HCT116 (cell line): ENCODE measurements around the gene INS. TPM values are rescaled to one million over a fixed set of nuclear protein-coding genes. Genes with fewer than 3 reads are reported as not detected.

Experiments used
- ATAC-seq: fragments of 200-7000 bp; cut with Tn5 transposase; 2 replicates; pipeline ENCODE4 v1.9.1; 2020; ENCODE audit warnings: mild to moderate bottlenecking, moderate library complexity
- BruUV-seq: library from RNA; stranded (reverse); fragments of 400-500 nt; replicated peaks from 2 replicates; lab custom pipeline; 2021; lab: Mats Ljungman, UMichigan
- CTCF ChIA-PET: fragments of 300-600 bp; sonication (Branson Sonifier 250); formaldehyde crosslinking; loops from one replicate; lab custom pipeline; 2021; ENCODE audit warnings: antibody characterized with exemption; lab: Charles Lee
- POLR2A ChIA-PET: fragments of 300-600, 350-600 bp; sonication (Branson Sonifier 250); formaldehyde crosslinking; loops from one replicate; lab custom pipeline; 2021; ENCODE audit warnings: antibody characterized with exemption; lab: Charles Lee
- RAD21 ChIA-PET, 2 experiments: fragments of 300-600 bp; sonication (Branson Sonifier 250); formaldehyde crosslinking; loops; one replicate each; lab custom pipeline; 2023; ENCODE audit warnings: low total read pairs in 2 of 2; ENCODE audit not compliant: uncharacterized antibody in 2 of 2, unreplicated experiment in 2 of 2, low non-redundant PET in 1 of 2; lab: Charles Lee
- DNase-seq: peaks from one replicate; pipeline ENCODE4 v3.0.0-alpha.2; 2010; ENCODE audit warnings: low read depth, low spot score
- H2AFZ ChIP-seq: fragments of 200-600 bp; shearing (Covaris generic), sonication (generic); 2 replicates; pipeline ENCODE4 v1.6.1; 2017; ENCODE audit warnings: low read depth, mixed run types, mixed read lengths, antibody characterized with exemption, low read length; ENCODE audit not compliant: poor library complexity, severe bottlenecking
- H3K27ac ChIP-seq: 2 replicates; pipeline ENCODE4 v1.5.1; 2012; ENCODE audit warnings: low read depth, low read length
- H3K27me3 ChIP-seq: fragments of 200-600 bp; sonication (generic); 2 replicates; pipeline ENCODE4 v1.6.1; 2016; ENCODE audit warnings: mixed run types, low read length, mixed read lengths; ENCODE audit not compliant: insufficient read depth
- H3K36me3 ChIP-seq, 2 experiments: fragments of 200-500 bp in 1 of 2; fragments of 200-600 bp in 1 of 2; sonication (Bioruptor generic) in 1 of 2; sonication (generic) in 1 of 2; 2 replicates each; pipeline versions ENCODE4 v1.5.1 to v1.6.1; 2014 to 2016; ENCODE audit warnings: low read length in 2 of 2, inconsistent platforms in 1 of 2, mixed read lengths in 1 of 2, mixed run types in 1 of 2; ENCODE audit not compliant: insufficient read depth in 2 of 2, control insufficient read depth in 1 of 2
- H3K4me1 ChIP-seq, 2 experiments: fragments of 200-600 bp in 1 of 2; sonication (generic) in 1 of 2; 2 replicates each; pipeline versions ENCODE4 v1.5.1 to v1.6.1; 2012 to 2017; ENCODE audit warnings: low read length in 2 of 2, inconsistent platforms in 1 of 2, mild to moderate bottlenecking in 1 of 2, mixed read lengths in 1 of 2, mixed run types in 1 of 2, moderate library complexity in 1 of 2; ENCODE audit not compliant: insufficient read depth in 2 of 2, control insufficient read depth in 1 of 2
- H3K4me2 ChIP-seq: fragments of 200-600 bp; sonication (generic); 2 replicates; pipeline ENCODE4 v1.6.1; 2017; ENCODE audit warnings: mixed run types, low read length, mixed read lengths
- H3K4me3 ChIP-seq, 2 experiments: fragments of 200-600 bp in 1 of 2; sonication (generic) in 1 of 2; replicated peaks in 1 of 2; 2 replicates each; pipeline ENCODE4 v1.5.1; 2011 to 2016; ENCODE audit warnings: low read length in 2 of 2, control low read depth in 1 of 2, low read depth in 1 of 2, mild to moderate bottlenecking in 1 of 2, mixed read lengths in 1 of 2, mixed run types in 1 of 2
- H3K79me2 ChIP-seq: fragments of 200-600 bp; sonication (generic); 2 replicates; pipeline ENCODE4 v1.6.1; 2017; ENCODE audit warnings: mild to moderate bottlenecking, mixed run types, low read length, moderate library complexity, mixed read lengths; ENCODE audit not compliant: insufficient read depth
- H3K9ac ChIP-seq: fragments of 200-600 bp; sonication (generic); 2 replicates; pipeline ENCODE4 v1.6.1; 2016; ENCODE audit warnings: low read length, mixed read lengths
- H3K9me2 ChIP-seq: fragments of 200-600 bp; sonication (generic), shearing (Covaris generic); 2 replicates; pipeline ENCODE4 v1.6.1; 2017; ENCODE audit warnings: mixed run types, mild to moderate bottlenecking, moderate library complexity; ENCODE audit not compliant: insufficient read depth
- H3K9me3 ChIP-seq, 2 experiments: fragments of 200-500 bp in 1 of 2; fragments of 200-600 bp in 1 of 2; sonication (Bioruptor generic) in 1 of 2; sonication (generic) in 1 of 2; 2 replicates each; pipeline ENCODE4 v1.6.1; 2014 to 2017; ENCODE audit warnings: low read length in 2 of 2, mixed read lengths in 2 of 2, inconsistent platforms in 1 of 2, low read depth in 1 of 2, mild to moderate bottlenecking in 1 of 2, mixed run types in 1 of 2, moderate library complexity in 1 of 2; ENCODE audit not compliant: control insufficient read depth in 1 of 2, insufficient read depth in 1 of 2
- H4K20me1 ChIP-seq: fragments of 200-600 bp; sonication (generic), shearing (Covaris generic); 2 replicates; pipeline ENCODE4 v1.6.1; 2017; ENCODE audit warnings: mixed run types, mild to moderate bottlenecking, moderate library complexity; ENCODE audit not compliant: insufficient read depth
- POLR2AphosphoS5 ChIP-seq: IDR thresholded peaks from 2 replicates; pipeline ENCODE4 v1.6.1; 2011; ENCODE audit warnings: mild to moderate bottlenecking, low read depth, low read length, moderate library complexity
- SP1 ChIP-seq: IDR thresholded peaks from 2 replicates; pipeline ENCODE4 v1.6.1; 2012; ENCODE audit warnings: low read depth
- TCF7L2 ChIP-seq: IDR thresholded peaks from 2 replicates; pipeline ENCODE4 v1.7.0; 2011; ENCODE audit warnings: borderline replicate concordance, inconsistent platforms; ENCODE audit not compliant: insufficient read depth, insufficient read length; ENCODE audit errors: extremely low read depth
- YY1 ChIP-seq: IDR thresholded peaks from 2 replicates; pipeline ENCODE4 v1.6.1; 2011; ENCODE audit warnings: low read length, low read depth, moderate library complexity, mild to moderate bottlenecking; ENCODE audit not compliant: insufficient replicate concordance; ENCODE audit errors: extremely low read depth
- intact Hi-C: fragments of 100-400 bp; cut with micrococcal nuclease; formaldehyde crosslinking; loops from 2 replicates; pipeline ENCODE4 v1.10.0; 2022
- total RNA-seq: library from RNA; stranded (reverse); gene quantifications from one replicate; pipeline ENCODE4 v1.2.1, GENCODE V29; 2021; ENCODE audit not compliant: unreplicated experiment
- TF ChIP-seq, protein P1 (sequence below): IDR thresholded peaks from 2 replicates; pipeline ENCODE4 v1.6.1; 2011; ENCODE audit warnings: mild to moderate bottlenecking, low read length, moderate library complexity; ENCODE audit not compliant: insufficient replicate concordance; ENCODE audit errors: extremely low read depth
- TF ChIP-seq, protein P2 (sequence below), 3 experiments: fragments of 200-600 bp in 1 of 3; sonication (generic) in 1 of 3; IDR thresholded peaks in 2 of 3; conservative IDR thresholded peaks in 1 of 3; 2 replicates each; pipeline ENCODE4 v1.5.1; 2012 to 2017; ENCODE audit warnings: low read depth in 2 of 3, low read length in 2 of 3, antibody characterized with exemption in 1 of 3, borderline replicate concordance in 1 of 3, control low read depth in 1 of 3, mild to moderate bottlenecking in 1 of 3, mixed read lengths in 1 of 3, mixed run types in 1 of 3, moderate library complexity in 1 of 3; ENCODE audit not compliant: insufficient read depth in 1 of 3
- TF ChIP-seq, protein P3 (sequence below): IDR thresholded peaks from 2 replicates; pipeline ENCODE4 v1.6.1; 2012

The INS gene
- total RNA-seq, 1 experiment from 2014 or later = 0.44 TPM

DNA sequence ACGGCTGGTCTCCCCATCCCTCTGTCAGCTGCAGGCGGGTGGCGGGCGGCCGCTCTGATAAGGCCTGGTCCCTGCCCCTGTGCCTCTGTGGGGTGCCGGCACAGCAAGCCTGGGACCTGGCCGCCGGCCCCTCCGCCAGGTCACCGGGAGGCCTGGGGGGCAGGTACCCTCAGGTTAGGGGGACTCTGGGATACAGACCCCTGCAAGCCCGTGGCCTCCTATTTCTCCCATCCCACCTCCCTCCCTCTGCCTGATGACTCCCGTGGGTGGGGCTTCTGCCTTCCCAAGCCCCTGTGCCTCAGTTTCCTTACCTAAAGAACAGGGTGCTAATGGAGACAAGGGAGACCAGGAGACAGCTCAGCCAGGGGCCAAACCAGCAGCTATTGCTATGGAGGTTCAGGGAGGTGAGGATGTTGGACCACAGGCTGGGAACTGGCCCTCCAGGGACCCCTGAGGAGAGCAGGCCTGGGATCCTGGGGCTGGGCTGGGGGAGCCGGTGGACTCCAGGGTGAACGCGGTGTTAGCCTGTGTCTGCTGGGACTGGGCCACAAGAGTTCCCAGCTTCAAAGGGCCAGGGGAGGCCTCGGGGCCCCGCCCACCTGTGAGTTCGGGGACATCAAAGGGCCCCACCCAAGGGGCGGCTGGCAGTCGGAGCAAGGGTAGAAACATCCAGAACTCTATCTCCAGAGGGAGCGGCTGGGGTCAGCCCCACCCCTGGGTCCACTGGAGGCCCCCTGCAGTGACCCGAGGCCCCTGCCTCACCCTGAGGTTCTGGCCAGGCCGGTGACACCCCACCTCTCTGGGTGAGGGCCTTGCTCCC, 42.6 kb upstream of the INS start:
- Histone ChIP-seq H3K9ac (no peak overlapping the region), H3K4me2 (no peak overlapping the region), H3K9me2 (no peaks in the 10 kb centered on the region), H3K27ac (no peak overlapping the region), H3K9me3 (no peaks in the 10 kb centered on the region), H3K4me3 (no peak overlapping the region), H3K27me3 (no peaks in the 10 kb centered on the region), H4K20me1 (no peaks in the 10 kb centered on the region), H3K4me1 (peaks cover 16 to 25% of the 10 kb centered on the region in 2 experiments), H2AFZ (no peak overlapping the region), H3K36me3 (no peaks in the 10 kb centered on the region), H3K79me2 (no peaks in the 10 kb centered on the region)
- no TSS peak for BruUV-seq
- ChIA-PET RAD21 (no interaction called here), POLR2A (no interaction called here), CTCF (no interaction called here)
- DNase-seq (no peak), ATAC-seq (no peak)
- peak; percentile 84 for TF ChIP-seq TCF7L2
- TF ChIP-seq, protein P1, sequence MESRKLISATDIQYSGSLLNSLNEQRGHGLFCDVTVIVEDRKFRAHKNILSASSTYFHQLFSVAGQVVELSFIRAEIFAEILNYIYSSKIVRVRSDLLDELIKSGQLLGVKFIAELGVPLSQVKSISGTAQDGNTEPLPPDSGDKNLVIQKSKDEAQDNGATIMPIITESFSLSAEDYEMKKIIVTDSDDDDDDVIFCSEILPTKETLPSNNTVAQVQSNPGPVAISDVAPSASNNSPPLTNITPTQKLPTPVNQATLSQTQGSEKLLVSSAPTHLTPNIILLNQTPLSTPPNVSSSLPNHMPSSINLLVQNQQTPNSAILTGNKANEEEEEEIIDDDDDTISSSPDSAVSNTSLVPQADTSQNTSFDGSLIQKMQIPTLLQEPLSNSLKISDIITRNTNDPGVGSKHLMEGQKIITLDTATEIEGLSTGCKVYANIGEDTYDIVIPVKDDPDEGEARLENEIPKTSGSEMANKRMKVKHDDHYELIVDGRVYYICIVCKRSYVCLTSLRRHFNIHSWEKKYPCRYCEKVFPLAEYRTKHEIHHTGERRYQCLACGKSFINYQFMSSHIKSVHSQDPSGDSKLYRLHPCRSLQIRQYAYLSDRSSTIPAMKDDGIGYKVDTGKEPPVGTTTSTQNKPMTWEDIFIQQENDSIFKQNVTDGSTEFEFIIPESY = no peak
- intact Hi-C loops = no loop called here

DNA sequence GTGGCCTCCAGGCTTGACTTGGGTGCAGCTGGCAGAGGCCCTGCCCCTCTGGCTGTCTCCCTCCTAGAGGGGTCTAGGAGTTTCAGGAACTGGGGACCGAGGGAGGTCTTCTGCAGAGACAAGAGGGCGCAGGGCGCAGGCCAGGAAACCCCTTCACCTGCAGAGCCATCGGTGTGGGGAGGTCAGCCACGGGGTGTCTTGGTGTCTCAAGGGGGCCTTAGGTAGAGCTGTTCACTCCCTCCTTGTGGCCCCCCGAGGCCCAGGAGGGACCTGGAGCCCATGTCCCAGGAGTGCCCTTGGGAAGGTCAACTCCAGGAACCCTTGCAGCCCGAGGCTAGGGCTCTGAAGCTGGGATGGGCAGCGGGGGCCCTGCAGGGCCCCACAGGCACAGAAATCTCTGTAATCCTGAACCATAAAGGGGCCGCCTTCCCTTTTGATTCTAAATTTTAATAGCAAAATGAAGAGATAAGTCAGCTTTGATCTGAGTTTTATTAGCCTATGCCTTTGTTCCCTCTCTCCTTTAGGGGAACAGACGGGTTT, 42.0 kb upstream of the INS start:
- Histone ChIP-seq H3K27ac (no peak overlapping the region), H3K4me3 (no peak overlapping the region), H3K9me2 (no peaks in the 10 kb centered on the region), H3K36me3 (no peaks in the 10 kb centered on the region), H4K20me1 (no peaks in the 10 kb centered on the region), H3K27me3 (no peaks in the 10 kb centered on the region), H3K9ac (no peak overlapping the region), H3K79me2 (no peaks in the 10 kb centered on the region), H2AFZ (no peak overlapping the region), H3K4me2 (no peak overlapping the region), H3K4me1 (peaks cover 16 to 25% of the 10 kb centered on the region in 2 experiments), H3K9me3 (no peaks in the 10 kb centered on the region)
- 0 out of 2 replicates have a peak, but pooled peaks have one; percentile 6 for ATAC-seq
- POLR2A ChIA-PET = no interaction called here
- no peak for DNase-seq
- RAD21 ChIA-PET = no interaction called here
- BruUV-seq = no TSS peak
- intact Hi-C loops = no loop called here
- CTCF ChIA-PET = interaction anchor here (0.6 to 0.7 kb wide), 2 partner anchors 96 to 218 kb away, joined by 3 read pairs; no protein-coding TSS in a partner anchor
- TF ChIP-seq YY1 (no peak), POLR2AphosphoS5 (no peak), TCF7L2 (peak; percentile 16), SP1 (no peak)
- TF ChIP-seq, protein P2, sequence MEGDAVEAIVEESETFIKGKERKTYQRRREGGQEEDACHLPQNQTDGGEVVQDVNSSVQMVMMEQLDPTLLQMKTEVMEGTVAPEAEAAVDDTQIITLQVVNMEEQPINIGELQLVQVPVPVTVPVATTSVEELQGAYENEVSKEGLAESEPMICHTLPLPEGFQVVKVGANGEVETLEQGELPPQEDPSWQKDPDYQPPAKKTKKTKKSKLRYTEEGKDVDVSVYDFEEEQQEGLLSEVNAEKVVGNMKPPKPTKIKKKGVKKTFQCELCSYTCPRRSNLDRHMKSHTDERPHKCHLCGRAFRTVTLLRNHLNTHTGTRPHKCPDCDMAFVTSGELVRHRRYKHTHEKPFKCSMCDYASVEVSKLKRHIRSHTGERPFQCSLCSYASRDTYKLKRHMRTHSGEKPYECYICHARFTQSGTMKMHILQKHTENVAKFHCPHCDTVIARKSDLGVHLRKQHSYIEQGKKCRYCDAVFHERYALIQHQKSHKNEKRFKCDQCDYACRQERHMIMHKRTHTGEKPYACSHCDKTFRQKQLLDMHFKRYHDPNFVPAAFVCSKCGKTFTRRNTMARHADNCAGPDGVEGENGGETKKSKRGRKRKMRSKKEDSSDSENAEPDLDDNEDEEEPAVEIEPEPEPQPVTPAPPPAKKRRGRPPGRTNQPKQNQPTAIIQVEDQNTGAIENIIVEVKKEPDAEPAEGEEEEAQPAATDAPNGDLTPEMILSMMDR (IDR thresholded peaks at IDR 0.05 in 2 of 3, conservative IDR thresholded peaks at IDR 0.05 in 1 of 3; ENCODE audit: borderline replicate concordance in 1 of 3, insufficient read depth in 1 of 3, low read depth in 2 of 3, low read length in 2 of 3) = no peak
- TF ChIP-seq, protein P3, sequence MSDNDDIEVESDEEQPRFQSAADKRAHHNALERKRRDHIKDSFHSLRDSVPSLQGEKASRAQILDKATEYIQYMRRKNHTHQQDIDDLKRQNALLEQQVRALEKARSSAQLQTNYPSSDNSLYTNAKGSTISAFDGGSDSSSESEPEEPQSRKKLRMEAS = no peak
